K562 (cell line): Measurements from ENCODE around the gene STMND1. TPM values are rescaled to one million over a fixed set of nuclear protein-coding genes. Genes with fewer than 3 reads are reported as not detected.

Source experiments
- ATAC-seq: fragments of 200-7000 bp; cut with Tn5 transposase; 3 replicates; pipeline ENCODE4 v1.9.1; 2020; ENCODE audit warnings: moderate library complexity
- BruUV-seq: library from RNA; stranded (reverse); fragments of 400-500 nt; replicated peaks from 2 replicates; lab custom pipeline; 2021; lab: Mats Ljungman, UMichigan
- CTCF ChIA-PET: fragments of 300-600 bp; formaldehyde crosslinking; extraction: SDS; loops from one replicate; lab custom pipeline; 2021; ENCODE audit warnings: low intra/inter-chr PET ratio; lab: Yijun Ruan, JAX
- POLR2A ChIA-PET: fragments of 300-600, 350-650 bp; sonication (Branson Sonifier 250); formaldehyde crosslinking; extraction: SDS; loops from one replicate; lab custom pipeline; 2021; ENCODE audit warnings: antibody characterized with exemption, inconsistent platforms; lab: Yijun Ruan, JAX
- DNase-seq, 4 experiments: peaks; one replicate each; pipeline versions ENCODE4 v3.0.0 to v3.0.0-alpha.2; 2011 to 2018; ENCODE audit warnings: low spot score in 3 of 4, mixed read lengths in 3 of 4; ENCODE audit errors: extremely low read depth in 1 of 4
- FAIRE-seq: peaks from 2 replicates; lab custom pipeline; 2011; peaks lifted over from hg19 to GRCh38; lab: Jason Lieb, UNC
- H2AFZ ChIP-seq: 2 replicates; pipeline ENCODE4 v1.6.0; 2011; ENCODE audit warnings: low read depth, low read length, control low read depth, inconsistent platforms
- H3K27ac ChIP-seq: fragments of 200-600 bp; 3 replicates; pipeline ENCODE4 v1.8.0; 2011; ENCODE audit warnings: low read depth, mild to moderate bottlenecking, control low read depth, inconsistent platforms, low read length, moderate library complexity, mixed read lengths; ENCODE audit errors: extremely low read depth
- H3K27me3 ChIP-seq, 2 experiments: fragments of 300-600 bp in 1 of 2; 2 replicates in 1 of 2; 3 replicates in 1 of 2; pipeline versions ENCODE4 v1.6.0 to v1.8.0; 2011; ENCODE audit warnings: inconsistent platforms in 2 of 2, low read length in 2 of 2, mild to moderate bottlenecking in 1 of 2, mixed read lengths in 1 of 2, moderate library complexity in 1 of 2; ENCODE audit not compliant: control insufficient read depth in 2 of 2, insufficient read depth in 2 of 2
- H3K36me3 ChIP-seq: fragments of 300-600 bp; 3 replicates; pipeline ENCODE4 v1.8.0; 2011; ENCODE audit warnings: mild to moderate bottlenecking, low read length, inconsistent platforms; ENCODE audit not compliant: control insufficient read depth, insufficient read depth
- H3K4me1 ChIP-seq, 2 experiments: fragments of 200-600 bp in 1 of 2; replicated peaks in 1 of 2; 2 replicates in 1 of 2; 3 replicates in 1 of 2; pipeline versions ENCODE4 v1.5.1 to v1.8.0; 2011; ENCODE audit warnings: inconsistent platforms in 2 of 2, low read length in 2 of 2, mild to moderate bottlenecking in 1 of 2, mixed read lengths in 1 of 2, moderate library complexity in 1 of 2; ENCODE audit not compliant: control insufficient read depth in 2 of 2, insufficient read depth in 2 of 2
- H3K4me2 ChIP-seq: 2 replicates; pipeline ENCODE4 v1.6.1; 2011; ENCODE audit warnings: low read length, control low read depth, inconsistent platforms, mixed read lengths; ENCODE audit not compliant: insufficient read depth
- H3K4me3 ChIP-seq: fragments of 200-600 bp; sonication (generic), shearing (Covaris generic); 2 replicates; pipeline ENCODE4 v1.5.1; 2016; ENCODE audit warnings: control low read depth, inconsistent platforms
- H3K79me2 ChIP-seq: fragments of 200-600 bp; 3 replicates; pipeline ENCODE4 v1.8.0; 2011; ENCODE audit warnings: low read length, inconsistent platforms; ENCODE audit not compliant: control insufficient read depth, insufficient read depth
- H3K9ac ChIP-seq, 2 experiments: 2 replicates each; pipeline versions ENCODE4 v1.6.0 to v1.6.1; 2011; ENCODE audit warnings: low read depth in 2 of 2, low read length in 2 of 2, control low read depth in 1 of 2, inconsistent platforms in 1 of 2, mild to moderate bottlenecking in 1 of 2, mixed read lengths in 1 of 2; ENCODE audit not compliant: insufficient read depth in 1 of 2
- H3K9me1 ChIP-seq: one replicate; pipeline ENCODE4 v1.6.0; 2011; ENCODE audit warnings: inconsistent platforms, mild to moderate bottlenecking, low read length, moderate library complexity; ENCODE audit not compliant: control insufficient read depth, insufficient read depth
- H3K9me3 ChIP-seq: replicated peaks from 2 replicates; pipeline ENCODE4 v1.5.1; 2011; ENCODE audit warnings: low read depth, low read length, inconsistent platforms; ENCODE audit not compliant: control insufficient read depth, insufficient read depth
- H4K20me1 ChIP-seq: replicated peaks from 2 replicates; pipeline ENCODE4 v1.6.1; 2011; ENCODE audit warnings: low read length, inconsistent platforms, mixed read lengths; ENCODE audit not compliant: control insufficient read depth, insufficient read depth
- ATF6 ChIP-seq: sonication (generic); formaldehyde crosslinking; IDR thresholded peaks from 2 replicates; pipeline ENCODE4 v1.4.0; 2020; ENCODE audit warnings: mild to moderate bottlenecking, missing genetic modification reagents
- CCAR2 ChIP-seq: fragments of 200-400 bp; formaldehyde crosslinking; IDR thresholded peaks from 2 replicates; pipeline ENCODE4 v1.6.1; 2017; ENCODE audit warnings: mild to moderate bottlenecking, low read depth, low read length
- GATAD2B ChIP-seq: fragments of 450-650 bp; IDR thresholded peaks from 2 replicates; pipeline ENCODE4 v1.6.1; 2017; ENCODE audit warnings: mild to moderate bottlenecking, borderline replicate concordance
- HEY1 ChIP-seq: fragments of 250-450 bp; sonication (Bioruptor Pico); IDR thresholded peaks from 2 replicates; pipeline ENCODE4 v1.5.0; 2020; ENCODE audit warnings: mild to moderate bottlenecking, moderate library complexity, borderline replicate concordance
- MXD1 ChIP-seq: fragments of 250-450 bp; sonication (Bioruptor Pico); IDR thresholded peaks from 2 replicates; pipeline ENCODE4 v1.8.0; 2021; ENCODE audit warnings: borderline replicate concordance, mild to moderate bottlenecking, moderate library complexity; ENCODE audit not compliant: poor library complexity, severe bottlenecking
- NFRKB ChIP-seq: fragments of 450-650 bp; IDR thresholded peaks from 2 replicates; pipeline ENCODE4 v1.6.1; 2016; ENCODE audit warnings: low read depth
- NR2C2 ChIP-seq, 2 experiments: fragments of 200-800 bp in 1 of 2; sonication (Bioruptor generic) in 1 of 2; sonication (generic) in 1 of 2; formaldehyde crosslinking in 1 of 2; IDR thresholded peaks; 2 replicates each; pipeline versions ENCODE4 v1.6.1 to v1.8.0; 2016 to 2022; ENCODE audit warnings: mild to moderate bottlenecking in 1 of 2, missing compliant biosample characterization in 1 of 2, missing genetic modification characterization in 1 of 2, missing genetic modification reagents in 1 of 2
- SNIP1 ChIP-seq: fragments of 450-650 bp; IDR thresholded peaks from 2 replicates; pipeline ENCODE4 v1.7.1; 2017; ENCODE audit warnings: low read depth, mild to moderate bottlenecking
- TAF7 ChIP-seq: fragments of 450-650 bp; IDR thresholded peaks from 2 replicates; pipeline ENCODE4 v1.6.1; 2016; ENCODE audit warnings: missing genetic modification characterization, missing compliant biosample characterization
- ZBTB9 ChIP-seq: fragments of 450-650 bp; formaldehyde crosslinking; IDR thresholded peaks from 2 replicates; pipeline ENCODE4 v1.4.0; 2020; ENCODE audit warnings: mild to moderate bottlenecking, moderate library complexity
- WGBS: fragments of 100-300 bp; shearing (Covaris generic); methylation state at CpG from one replicate; pipeline ENCODE4 v1.1.6; 2016; ENCODE audit warnings: low coverage, mixed read lengths; ENCODE audit not compliant: insufficient coverage; ENCODE audit errors: missing lambda C conversion rate; 5-methylcytosine and 5-hydroxymethylcytosine counted together
- in situ Hi-C: fragments of 300-500 bp; cut with MboI; formaldehyde crosslinking; loops from 4 replicates; pipeline ENCODE4 v1.15.0; 2018; ENCODE audit warnings: inconsistent platforms, mixed read lengths
- intact Hi-C: fragments of 100-400 bp; cut with micrococcal nuclease; formaldehyde crosslinking; loops from 2 replicates; pipeline ENCODE4 v1.14.2; 2022
- polyA plus RNA-seq, 8 experiments: library from polyadenylated mRNA; depleted of rRNA in 4 of 8; stranded (reverse) in 5 of 8; unstranded in 3 of 8; fragments of >200 nt; fragmentation: Nextera tagmentation in 2 of 8; fragmentation: Illumina TruSeq in 1 of 8; extraction: Ambion mirVana in 2 of 8; extraction: Trizol in 1 of 8; gene quantifications; 2 replicates each; pipeline versions ENCODE4 v1.2.1 to v1.2.3, GENCODE V29; 2011 to 2014; ENCODE audit warnings: inconsistent platforms in 1 of 8, missing spikeins in 1 of 8
- total RNA-seq, 7 experiments: library from RNA; depleted of rRNA in 6 of 7; stranded (reverse); fragments of >200 nt in 6 of 7; fragmentation: Illumina TruSeq in 2 of 7; extraction: Trizol in 2 of 7; gene quantifications; 2 replicates each; pipeline versions ENCODE4 v1.2.1 to v1.2.3, GENCODE V29; 2011 to 2021; ENCODE audit warnings: low replicate concordance in 1 of 7

The STMND1 gene
- total and polyA plus RNA-seq, 9 of the 15 experiments (the other 6 are each of a cell fraction or from before 2014, with no cell fraction given): not detected

- TF ChIP-seq TAF7 (tag) (no peak), NR2C2 (CRISPR knock-in tag; IDR thresholded peaks at IDR 0.05) (no peak), NR2C2 (tag; IDR thresholded peaks at IDR 0.05) (no peak), CCAR2 (no peak), ATF6 (CRISPR knock-in tag) (no peak), ZBTB9 (no peak), HEY1 (CRISPR knock-in tag) (no peak), MXD1 (no peak), GATAD2B (no peak), SNIP1 (no peak), NFRKB (no peak)
- no peaks in the 10 kb centered on the region for H3K36me3 ChIP-seq
- POLR2A ChIA-PET: no interaction called here
- H3K27me3 ChIP-seq: peaks cover 0 to 5% of the 10 kb centered on the region in 2 experiments; a peak in 1 of 5 replicates
- no peaks in the 10 kb centered on the region for H3K9me1 ChIP-seq
- no peak for FAIRE-seq
- in situ Hi-C loops: no loop called here
- no peak for DNase-seq
- no TSS peak for BruUV-seq
- no peak overlapping the region for H3K9ac ChIP-seq
- no peaks in the 10 kb centered on the region for H4K20me1 ChIP-seq
- ATAC-seq: no peak
- 0% methylated on average over 5 of the region's 5 CpGs for WGBS
- H3K4me1 ChIP-seq: no peaks in the 10 kb centered on the region
- no peak overlapping the region for H3K27ac ChIP-seq
- no peaks in the 10 kb centered on the region for H3K79me2 ChIP-seq
- no peak overlapping the region for H2AFZ ChIP-seq
- H3K4me3 ChIP-seq: no peak overlapping the region
- intact Hi-C loops: no loop called here
- H3K9me3 ChIP-seq: no peaks in the 10 kb centered on the region
- CTCF ChIA-PET: no interaction called here
- H3K4me2 ChIP-seq: no peak overlapping the region
Observed at GRCh38 chr6:17115251-17116116, 13.6 kb downstream of the STMND1 start.
